ENCODE data around the gene MEIOB.

GRCh38 chr16:1912215-1912543 is 40.2 kb upstream of the MEIOB start:
- TF ChIP-seq CTCF (IDR thresholded peaks at IDR 0.05) (no peak), POLR2A (IDR thresholded peaks at IDR 0.05) (no peak)

Data from esophagus squamous epithelium (tissue), 4 donors.